Retinal pigment epithelial cell (primary cell): Measurements from ENCODE around the gene CFAP70.
A peak's percentile ranks its signal among the peaks of the same experiment; 100 is the strongest.

ENCODE experiments used
- DNase-seq: peaks from one replicate; pipeline ENCODE4 v3.0.0-alpha.2; 2010; ENCODE audit warnings: low read depth
- H3K4me3 ChIP-seq: 2 replicates; pipeline ENCODE4 v1.5.1; 2011; ENCODE audit warnings: mild to moderate bottlenecking, low read length, control low read depth, moderate library complexity
- TF ChIP-seq, protein P1 (sequence below): conservative IDR thresholded peaks from 2 replicates; pipeline ENCODE4 v1.5.1; 2011; ENCODE audit warnings: low read depth, low read length, control low read depth, inconsistent platforms

Gene CFAP70

DNA sequence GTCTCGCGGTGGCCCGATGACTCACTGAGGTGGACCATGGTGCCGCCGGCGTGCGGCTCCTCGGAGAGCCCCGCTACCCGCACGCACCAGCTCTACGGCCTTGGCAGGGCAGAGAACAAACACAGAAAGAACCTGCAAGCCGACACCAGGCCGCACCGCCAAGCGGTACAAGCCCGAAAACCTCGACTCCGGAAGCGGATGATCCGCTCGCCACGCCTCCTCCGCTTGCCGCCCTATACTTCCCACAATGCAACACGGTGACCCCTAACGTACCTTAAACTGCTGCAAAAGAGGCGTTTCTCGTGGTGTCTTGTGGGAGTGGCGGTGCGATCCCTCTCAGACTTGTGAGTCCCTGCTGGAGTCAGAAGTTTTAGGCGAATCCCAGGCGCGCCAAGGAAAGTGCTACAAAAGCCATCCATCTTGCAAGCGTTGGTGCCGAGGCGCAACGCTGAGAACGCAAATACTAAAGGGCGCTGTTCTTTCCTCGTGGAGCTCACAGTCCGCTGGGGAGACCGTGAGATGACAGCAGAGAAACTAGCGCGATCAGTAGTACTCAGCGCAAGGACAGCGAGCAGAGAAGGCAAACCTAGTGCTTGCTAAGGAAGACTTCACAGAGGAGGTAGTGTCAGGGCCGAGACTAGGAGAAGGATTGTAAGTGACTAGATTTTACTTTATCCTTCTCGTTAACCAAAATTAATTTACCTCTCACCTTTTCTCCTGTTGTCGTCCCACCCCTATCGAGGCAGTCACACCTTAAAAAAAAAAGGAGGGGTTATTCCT is 106.0 kb downstream of the CFAP70 start, which contains the start of gene MRPS16:
Gene MRPS16 (minus strand): TSS at position 200 of the 780 bp plus-strand sequence. CDS start 162 bp downstream, at position 38.
- TF ChIP-seq, protein P1, sequence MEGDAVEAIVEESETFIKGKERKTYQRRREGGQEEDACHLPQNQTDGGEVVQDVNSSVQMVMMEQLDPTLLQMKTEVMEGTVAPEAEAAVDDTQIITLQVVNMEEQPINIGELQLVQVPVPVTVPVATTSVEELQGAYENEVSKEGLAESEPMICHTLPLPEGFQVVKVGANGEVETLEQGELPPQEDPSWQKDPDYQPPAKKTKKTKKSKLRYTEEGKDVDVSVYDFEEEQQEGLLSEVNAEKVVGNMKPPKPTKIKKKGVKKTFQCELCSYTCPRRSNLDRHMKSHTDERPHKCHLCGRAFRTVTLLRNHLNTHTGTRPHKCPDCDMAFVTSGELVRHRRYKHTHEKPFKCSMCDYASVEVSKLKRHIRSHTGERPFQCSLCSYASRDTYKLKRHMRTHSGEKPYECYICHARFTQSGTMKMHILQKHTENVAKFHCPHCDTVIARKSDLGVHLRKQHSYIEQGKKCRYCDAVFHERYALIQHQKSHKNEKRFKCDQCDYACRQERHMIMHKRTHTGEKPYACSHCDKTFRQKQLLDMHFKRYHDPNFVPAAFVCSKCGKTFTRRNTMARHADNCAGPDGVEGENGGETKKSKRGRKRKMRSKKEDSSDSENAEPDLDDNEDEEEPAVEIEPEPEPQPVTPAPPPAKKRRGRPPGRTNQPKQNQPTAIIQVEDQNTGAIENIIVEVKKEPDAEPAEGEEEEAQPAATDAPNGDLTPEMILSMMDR = no peak
- peak; percentile 94 for DNase-seq
- H3K4me3 ChIP-seq = peak within 1 kb of the TSS; percentile 99

DNA sequence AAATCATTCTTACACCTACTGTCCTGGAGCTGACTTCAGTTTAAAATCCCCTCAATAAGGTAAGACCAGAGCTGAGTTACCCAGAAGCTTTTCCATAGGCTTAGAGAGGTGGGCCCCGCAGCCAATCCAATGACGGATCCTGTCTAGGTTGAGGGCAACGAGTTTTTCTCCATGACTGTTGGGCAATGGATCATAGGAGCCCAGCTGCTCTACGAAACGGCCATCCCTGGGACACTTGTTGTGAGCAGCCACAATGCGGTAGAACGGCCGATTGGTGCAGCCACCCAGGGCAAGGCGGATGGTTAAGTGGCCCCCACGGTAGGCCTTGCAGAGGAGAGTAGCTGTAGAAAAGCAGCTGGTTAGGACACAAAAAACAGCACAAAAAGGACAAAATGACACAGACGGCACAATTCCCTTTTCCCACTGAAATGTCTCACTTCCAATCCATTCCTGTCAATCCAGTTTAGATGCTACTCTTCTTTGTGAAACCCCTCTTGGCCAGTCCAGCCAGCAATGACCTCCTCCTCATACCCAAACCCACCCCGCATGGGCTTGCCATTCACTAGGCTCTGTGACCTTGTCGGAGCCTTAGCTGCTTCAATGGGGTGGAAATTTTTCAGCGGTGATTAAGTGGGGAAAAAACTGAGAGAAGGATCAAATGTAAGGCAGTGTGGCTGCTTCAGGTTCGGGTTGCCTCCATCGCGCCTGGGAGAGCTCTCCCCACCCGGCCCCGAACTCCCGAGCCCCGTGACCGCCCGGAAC is 106.8 kb downstream of the CFAP70 start:
- TF ChIP-seq, protein P1 = no peak
- H3K4me3 ChIP-seq = peak overlapping the region; percentile 99
- DNase-seq = no peak

DNA sequence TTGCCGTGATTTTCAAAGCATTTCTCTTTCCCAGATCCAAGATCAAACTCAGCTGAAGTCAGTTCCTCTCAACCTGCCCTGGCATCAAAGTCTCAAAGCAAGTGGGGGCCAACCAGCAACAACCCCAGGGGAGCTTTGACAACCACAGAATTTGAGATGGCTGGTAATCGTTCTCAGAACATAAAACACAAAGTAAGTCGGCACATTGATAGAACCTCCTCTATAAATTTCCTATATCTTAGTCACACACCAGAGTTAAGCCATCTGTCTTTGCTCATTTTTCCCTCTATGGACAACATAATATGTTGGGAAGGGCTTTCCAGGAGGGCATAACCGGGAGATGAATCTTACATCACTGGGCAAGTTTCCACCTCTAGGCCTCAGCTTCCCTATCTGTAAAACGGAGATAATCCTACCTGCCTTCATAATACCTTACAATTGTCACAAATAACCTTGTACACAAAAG is 110.4 kb downstream of the CFAP70 start:
- H3K4me3 ChIP-seq = no peak overlapping the region
- DNase-seq = no peak
- TF ChIP-seq, protein P1 = no peak

DNA sequence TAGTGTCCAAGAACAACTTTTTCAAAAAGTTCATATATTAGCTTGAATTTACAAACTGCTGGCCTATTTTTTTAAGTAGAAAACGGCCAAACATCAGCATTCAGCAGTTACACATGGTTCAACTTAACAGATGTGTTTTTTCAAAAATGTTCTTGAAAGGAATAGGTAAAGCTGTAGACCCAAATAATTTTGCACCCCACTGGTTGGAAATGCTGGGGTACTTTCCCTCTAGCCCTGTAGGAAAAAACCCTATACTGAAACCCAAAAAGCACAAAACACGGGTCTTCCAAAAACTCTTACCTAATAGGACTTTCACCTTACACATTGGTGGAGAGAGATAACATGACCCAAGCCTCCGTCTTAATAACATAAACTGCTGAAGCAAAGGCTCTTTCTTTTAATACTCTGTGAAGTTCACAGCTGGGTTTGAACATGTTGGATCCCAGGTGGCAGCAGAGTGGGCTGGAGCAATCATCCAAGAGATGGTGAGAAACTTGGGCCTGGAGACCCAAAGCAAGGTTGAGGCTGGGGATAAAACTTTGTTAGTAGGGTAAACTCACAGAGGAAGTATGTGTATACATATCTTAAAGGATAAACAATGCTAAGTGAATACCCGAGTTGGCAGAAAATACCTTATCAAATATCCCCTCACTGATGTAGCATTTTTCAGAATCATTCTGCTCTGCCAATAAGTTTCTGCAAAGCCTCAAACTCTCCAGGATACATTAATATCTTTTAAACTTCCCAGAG is 111.0 kb downstream of the CFAP70 start:
- TF ChIP-seq, protein P1 = no peak
- DNase-seq = no peak
- peak overlapping the region; percentile 78 for H3K4me3 ChIP-seq

DNA sequence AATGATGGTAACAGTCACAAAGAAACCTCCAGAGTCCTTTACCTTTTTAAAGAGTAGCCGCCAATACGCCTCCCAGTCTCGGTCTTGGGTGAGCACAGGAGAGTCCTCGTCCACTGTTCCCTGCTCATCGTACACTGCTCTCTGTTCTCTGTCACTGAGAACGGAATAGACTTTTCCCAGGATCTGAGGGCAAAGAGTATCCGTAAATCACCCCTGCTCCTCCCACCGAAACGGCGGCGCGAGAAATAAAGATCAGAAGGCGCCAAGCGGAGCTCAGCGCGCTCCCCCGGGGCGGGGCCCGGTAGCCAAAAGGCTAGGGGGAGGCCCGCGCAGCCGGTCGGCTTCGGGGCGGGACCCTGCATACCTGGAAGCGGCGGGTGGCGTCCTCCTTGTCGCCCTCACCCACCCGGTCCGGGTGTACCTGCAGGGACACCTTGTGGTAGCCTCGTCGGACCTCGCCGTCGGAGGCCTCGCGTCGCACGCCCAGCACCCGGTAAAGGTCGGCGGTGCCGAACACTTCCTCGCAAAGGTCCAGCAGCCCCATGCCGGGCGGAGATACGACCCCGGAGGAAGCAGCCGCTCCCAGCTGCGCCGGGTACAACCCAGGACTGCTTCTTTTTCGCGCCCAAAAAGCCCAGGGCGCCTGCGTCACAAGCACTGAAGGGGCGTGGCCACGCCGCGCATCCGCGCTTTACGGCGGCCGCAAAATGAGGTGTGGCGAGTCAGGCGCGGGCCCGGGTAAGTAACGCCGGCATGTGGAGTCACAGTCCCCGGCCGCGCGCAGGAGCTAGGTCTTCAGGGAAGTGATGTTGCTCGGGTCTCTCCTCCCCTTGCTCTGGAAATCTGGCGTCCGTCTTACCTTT is 111.8 kb downstream of the CFAP70 start, which contains the start of gene DNAJC9:
Gene DNAJC9 (minus strand): TSS at position 610 of the 863 bp plus-strand sequence. CDS start 66 bp downstream, at position 544.
- H3K4me3 ChIP-seq = peak within 1 kb of the TSS; percentile 78
- TF ChIP-seq, protein P1 = peak; percentile 22
- DNase-seq = peak; percentile 76

DNA sequence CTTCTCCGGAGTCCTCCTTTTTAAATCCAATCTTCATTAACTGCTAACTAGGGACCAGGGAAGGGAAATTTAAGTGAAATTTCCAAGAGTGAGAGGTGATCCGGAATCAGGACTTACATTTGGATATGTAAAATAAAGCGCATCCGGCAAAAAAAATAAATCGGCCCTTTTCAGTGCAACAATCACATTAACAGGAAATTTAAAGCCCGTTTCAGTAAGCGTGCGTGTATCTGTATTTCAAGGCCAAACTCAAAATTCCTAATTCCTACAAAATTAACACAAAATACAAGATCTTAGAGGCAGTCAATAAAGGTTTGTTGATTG is 112.4 kb downstream of the CFAP70 start:
- TF ChIP-seq, protein P1 = no peak
- H3K4me3 ChIP-seq = peak overlapping the region; percentile 78
- DNase-seq = no peak
